Renal pelvis (tissue), 4 donors: ENCODE results near the gene PEPD. TPM values are rescaled to one million over a fixed set of nuclear protein-coding genes. Genes with fewer than 3 reads are reported as not detected.

Source experiments
- DNase-seq: peaks from one replicate; pipeline ENCODE4 v3.0.0-alpha.2; 2013
- polyA plus RNA-seq, 3 donors: library from polyadenylated mRNA; unstranded; fragments of 120-200 nt; gene quantifications; one replicate each; pipeline ENCODE4 v1.2.1, GENCODE V29; 2013; ENCODE audit not compliant: insufficient read length in 3 of 3

PEPD gene
- polyA plus RNA-seq, 3 donors = 105 to 120 (median 116) TPM

DNA sequence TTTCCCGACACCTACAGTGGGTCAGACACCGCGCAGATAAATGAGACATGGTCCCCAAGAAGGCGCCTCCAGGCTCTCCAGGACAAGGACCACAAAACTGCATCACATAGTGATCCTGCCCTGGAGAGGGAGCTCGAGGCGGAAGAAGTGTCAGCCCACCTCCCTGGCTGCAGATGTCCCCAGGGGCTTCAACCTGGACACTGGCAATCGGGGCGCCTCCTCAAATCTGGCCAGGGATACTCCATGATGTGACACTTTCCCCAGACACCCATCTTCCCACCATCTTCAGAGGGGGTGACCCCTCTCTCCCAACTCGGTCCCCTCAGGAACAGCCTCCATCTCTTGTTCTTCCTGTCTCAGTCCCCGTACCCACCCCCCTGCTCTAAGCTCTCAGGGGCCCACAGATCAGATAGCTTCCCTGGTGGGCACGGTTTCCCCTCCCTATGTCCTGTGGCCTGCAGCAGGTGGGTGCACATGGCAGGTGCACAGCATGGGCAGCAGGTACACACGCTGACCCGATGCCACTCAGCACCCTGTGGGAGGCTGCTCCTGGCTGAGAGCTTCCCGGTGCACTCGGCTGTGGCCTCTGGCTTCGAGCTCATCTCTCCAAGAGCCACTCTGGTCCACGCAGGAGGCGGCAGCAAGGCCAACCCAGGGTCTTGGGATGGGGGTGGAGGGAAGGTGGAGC is 61.2 kb downstream of the PEPD start:
- DNase-seq = no peak

DNA sequence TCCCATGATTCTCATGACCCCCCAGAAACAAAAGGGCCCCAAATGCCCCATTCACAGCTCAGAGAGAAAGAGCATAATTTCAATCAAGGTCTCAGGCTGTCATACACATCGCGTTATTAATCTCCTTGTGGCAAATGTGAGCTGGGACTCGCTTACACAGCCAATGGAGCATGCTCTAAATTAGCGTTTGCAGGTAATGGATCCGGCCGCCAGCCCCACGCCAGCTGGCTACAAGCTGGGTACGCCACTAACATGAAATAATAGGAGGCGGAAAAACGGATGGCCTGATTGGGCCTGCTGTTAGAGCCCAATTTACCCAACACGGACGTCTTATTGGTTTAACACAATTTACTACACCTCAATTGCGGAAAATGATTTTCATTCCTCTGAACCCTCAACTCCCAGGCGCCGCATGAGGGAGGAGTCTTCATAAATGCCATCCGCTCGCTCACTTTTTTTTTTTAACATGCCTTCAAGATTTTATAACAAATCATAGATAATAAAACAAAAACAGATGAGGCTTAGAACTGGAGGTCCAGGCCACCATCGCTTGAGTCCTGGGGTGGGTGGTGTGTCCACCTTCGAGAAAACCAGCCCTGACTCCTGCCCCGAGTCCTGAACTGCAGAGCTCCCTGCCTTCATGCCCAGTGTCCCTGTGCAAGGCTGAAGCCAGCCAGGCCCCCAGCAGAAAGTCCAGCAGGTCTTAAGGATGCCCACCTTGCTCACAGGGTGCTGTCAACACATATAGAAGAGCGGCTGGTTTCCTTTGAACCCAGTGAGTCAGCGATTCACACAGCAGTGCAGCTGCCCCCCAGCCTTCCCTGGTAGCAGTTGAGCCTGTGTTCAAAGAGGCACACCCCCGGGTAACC is 62.1 kb downstream of the PEPD start:
- no peak for DNase-seq

DNA sequence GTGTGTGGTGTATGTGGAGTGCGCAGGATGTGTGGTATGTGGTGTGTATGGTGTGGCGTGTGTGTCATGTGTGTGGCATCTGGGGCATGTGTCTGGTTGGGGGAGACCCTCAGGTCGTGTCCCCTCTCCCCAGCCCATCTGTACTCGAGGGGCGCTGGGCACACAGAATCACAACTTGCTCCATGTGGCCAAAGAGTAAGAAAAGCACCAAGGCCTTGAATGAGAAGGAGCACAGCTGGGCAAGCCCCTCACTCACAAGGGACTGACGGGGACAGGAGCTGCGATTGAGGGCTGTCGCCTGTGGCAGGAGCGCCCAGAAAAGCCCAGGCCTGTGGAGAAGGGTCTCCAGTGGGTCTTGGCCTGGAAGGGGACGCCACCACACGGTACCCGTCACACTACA is 62.8 kb downstream of the PEPD start:
- DNase-seq = no peak

DNA sequence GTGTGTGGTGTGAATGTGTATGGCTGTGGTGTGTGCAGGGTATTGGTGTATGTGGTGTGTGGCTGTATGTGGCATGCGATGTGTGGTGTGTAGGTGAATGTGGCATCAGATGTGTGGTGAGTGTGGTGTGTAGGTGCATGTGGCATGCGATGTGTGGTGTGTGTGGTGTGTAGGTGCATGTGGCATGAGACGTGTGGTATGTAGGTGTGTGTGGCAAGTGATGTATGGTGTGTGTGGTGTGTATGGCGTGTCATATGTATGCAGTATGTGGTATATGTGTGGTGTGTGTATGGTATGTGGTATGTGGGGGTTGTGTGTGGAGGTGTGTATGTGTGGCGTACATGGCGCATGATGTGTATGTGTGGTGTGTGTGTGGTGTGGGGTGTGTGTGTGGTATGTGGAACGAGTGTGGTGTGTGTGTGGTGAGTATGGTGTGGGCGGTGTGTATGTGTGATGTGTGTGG is 63.4 kb downstream of the PEPD start:
- no peak for DNase-seq

DNA sequence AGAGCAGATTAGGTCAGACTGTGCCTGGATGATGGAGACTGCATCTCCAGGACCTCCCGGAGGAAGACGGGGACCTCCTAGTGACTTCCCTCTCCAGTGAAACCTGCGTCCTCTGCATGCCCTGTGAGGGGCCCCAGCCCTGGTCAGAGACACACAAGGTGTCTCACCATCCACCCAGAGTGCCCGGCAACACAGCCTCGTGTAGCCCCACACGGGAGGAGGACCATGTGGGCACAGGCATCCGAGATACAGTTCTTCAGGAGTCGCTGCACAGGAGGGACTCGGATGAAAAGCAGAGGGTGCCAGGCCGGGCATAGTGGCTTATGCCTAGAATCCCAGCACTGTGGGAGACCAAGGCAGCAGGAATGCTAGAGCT is 64.8 kb downstream of the PEPD start:
- no peak for DNase-seq

DNA sequence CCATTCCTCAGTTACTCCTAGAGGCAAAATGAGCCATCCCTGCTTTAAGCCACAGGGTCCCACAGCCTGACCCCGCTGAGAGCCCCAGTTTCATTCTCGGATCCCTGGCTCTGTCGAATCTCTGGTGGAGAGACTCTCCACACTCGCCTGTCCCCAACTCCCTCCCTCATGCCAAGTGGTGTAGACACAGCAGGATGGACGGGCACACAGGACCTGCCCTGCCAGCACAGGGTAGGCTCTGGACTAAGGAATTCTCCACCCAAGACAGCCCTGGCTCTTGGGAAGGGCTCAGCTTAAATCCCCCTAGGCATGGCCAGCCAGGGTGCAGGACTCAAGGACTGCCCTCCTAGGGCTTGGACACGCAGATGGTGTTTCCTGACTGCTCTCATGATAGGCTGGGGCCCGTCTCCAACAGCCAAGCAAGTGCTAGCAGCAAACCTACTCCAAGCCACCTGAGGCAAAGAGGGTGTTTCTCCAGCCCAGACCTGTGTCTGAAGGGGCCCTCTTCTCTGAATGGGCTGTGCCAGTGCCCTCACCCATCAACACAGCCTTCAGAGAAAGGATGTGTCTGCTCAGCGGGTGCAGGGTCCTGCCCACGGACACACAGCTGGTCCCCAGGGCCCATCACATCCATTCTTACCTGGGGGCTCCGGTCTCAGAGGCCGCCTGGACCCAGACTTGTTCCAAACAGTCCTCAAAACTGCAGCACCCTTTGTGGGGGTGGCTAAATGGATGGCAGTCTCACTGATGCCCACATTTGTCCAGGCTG is 65.3 kb downstream of the PEPD start:
- no peak for DNase-seq

DNA sequence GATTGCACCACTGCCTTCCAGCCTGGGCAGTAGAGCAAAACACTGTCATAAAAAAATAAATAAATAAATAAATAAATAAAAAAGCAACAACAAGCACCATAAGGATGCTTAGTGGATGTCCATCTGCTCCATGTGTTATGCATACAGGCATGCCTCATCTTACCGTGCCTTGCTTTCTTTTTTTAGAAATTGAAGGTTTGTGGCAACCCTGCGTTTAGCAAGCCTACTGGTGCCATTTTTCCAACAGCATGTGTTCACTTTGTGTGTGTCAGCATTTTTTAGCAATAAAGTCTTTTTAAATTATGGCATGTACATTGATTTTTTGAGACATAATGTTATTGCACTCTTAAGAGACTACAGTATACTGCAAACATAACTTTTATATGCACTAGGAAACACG is 68.3 kb downstream of the PEPD start:
- no peak for DNase-seq

DNA sequence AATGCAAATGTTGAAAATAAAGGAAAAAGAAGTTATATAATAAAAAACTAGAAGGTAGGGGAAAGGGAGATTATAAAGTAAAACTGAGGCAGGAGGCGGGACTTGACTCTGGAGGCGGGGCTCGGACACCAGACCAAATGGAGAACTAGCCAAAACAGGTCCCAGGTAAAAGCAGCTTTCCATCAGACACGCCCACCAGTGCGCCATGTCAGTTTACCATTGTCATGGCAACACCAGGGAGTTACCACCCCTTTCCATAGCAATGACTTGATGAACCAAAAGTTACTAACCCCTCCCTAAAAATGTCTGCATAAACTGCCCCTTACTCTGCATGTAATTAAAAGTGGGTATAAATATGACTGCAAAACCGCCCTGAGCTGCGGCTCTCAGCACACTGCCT is 70.9 kb downstream of the PEPD start:
- no peak for DNase-seq

DNA sequence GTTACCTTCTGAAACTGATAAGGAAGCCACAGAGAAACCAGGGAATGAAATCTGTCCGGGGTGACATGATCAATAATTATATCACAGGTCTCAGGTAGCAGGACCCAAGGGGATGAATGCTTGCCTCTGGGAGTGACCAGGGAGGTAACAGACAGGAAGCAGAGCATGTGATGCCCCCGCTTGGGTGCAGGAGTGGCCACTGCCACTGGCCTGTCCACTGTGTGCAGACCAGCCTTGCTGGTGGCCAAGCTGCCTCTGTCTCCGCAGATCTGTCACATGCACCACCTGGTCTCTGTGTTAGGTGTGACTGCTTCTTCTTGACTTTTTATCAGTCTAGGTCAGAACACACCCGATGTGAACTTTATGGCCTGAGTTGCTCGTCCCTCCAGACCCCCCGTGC is 71.8 kb downstream of the PEPD start:
- no peak for DNase-seq

DNA sequence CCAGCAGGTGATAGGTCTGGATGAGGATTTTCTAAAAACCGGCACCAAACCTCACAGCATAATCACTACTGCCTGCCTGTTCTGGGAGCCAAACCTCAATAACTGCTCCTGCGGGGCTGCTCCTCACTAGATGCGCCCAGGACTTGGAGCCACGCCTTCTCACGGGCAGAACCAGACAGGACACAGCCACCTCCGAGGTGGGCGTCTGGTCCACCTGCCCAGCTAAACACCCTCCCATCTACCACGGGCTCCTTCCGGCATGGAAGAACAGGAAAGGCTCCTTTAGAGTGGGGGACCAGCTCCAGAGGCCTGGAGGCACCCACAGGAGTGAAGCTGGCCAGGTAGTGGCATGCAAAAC is 73.5 kb downstream of the PEPD start:
- no peak for DNase-seq

DNA sequence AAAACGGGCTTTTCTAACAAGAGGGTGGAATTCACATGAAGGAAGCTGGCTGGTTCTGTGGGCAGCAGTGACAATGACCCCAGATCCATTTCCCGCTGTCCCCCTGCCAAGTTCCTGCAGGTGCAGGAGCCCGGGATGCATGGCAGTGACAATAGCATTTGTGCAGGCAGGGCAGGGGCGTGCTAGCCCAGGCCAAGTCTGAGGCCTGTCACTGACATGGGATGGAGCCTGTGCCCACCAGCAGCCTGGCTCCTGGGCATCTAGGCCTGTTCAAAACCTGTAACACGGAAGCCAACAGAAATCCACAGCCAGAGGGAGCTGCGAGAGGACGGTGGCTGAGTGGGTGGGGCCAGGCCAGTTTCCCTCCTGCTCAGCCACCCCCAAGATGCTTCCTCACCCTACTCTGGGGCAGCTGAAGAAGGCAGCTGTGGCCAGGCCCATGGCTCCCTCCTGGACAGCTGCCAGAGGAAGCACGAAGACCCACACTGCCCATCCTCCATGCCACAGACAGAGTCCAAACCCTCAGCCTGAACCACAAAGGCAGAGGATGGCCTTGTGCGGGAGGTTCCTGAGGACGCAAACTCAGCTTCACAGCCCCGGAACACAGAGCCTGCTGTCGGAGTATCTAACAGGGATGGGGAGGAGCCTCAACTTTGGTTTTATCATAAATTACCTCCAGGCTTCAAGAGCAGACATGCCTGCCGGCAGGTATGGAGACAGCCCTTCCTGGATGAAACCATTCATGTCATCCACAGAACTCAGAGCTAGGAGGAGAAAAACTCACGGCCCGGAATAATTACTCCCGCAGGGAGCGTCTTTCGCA is 74.0 kb downstream of the PEPD start:
- no peak for DNase-seq

DNA sequence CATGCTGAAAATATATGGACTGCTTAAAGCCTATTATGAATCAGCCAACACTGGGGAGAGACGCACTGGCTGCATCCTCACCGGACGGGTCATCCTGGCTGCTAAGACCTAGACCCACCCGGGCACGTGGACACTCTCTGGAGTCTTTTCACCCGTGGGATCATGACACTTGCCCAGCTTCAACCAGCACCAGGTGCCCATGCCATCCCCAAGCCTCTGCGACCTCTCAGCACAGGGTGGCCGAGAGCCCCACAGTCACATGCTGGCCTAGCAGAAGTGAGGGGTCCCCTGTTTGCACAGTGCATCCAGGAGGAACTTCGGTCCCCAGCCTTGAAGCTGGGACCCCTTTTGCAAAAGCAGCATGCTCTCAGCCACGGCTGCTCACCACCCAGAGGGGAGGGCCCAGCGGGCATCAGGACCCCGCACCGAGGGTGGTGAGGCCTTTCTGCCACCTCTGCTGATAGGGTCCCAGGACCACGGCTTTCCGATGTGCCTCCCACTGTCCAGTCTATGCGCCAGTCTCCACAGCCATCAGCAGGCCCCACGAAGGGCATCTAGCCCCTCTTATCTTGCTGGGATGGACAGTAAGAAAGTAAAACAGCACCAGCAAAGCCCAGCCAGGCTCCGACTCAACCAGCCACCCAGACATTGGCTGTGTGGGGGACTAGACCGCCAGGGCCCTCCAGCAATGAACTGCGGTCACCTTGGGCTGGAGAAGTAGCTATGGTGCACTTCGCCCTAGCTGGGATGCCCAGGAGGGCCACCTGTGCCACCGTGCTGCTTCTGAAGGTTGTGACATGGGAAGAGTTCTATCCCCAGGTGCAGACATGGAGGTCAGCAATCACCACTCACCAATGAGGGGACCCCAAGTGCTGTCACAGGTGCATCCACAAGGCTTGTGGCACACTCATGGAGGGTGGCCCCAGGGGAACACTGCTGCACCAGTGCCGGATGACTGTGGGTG is 75.0 kb downstream of the PEPD start:
- DNase-seq = no peak

DNA sequence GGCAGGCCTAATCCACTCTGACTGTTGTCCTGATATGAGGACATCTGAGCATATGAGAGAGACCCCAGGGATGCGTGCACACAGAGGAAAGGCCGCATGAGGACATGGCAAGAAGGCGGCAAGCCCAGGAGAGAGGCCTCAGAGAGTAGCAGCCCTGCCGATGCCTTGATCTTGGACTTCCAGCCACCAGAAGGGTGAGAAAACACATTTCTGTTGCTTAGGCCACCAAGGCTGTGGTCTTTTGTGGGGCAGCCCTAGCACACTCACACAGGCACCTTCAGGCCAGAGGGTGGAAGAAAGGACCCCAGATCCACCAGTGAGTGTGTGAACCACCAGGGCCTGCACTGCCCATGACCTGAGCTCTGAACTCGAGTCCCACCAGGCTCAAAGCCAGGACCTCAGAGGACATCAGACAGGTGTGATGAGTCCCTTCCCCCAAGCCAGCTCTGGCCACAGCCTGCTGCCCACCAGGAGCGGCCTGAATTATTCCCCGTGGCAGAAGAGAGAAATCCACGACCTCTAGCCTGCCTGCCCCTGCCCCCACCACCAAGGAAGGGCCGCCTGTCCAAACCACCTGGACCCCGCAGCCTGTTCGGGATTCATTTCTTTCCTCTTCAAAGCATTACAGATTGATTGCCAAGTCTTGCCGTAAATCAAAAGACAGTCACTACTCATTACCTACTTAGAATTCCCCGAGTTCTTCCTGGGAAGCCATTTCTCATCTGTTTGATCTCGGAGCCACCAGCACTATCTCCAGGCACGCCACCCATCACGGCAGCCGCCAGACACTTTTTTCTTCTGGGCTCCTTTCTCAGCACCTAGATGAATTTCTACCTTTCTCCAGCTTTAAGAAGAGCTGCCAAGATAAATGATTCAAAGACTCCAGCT is 75.9 kb downstream of the PEPD start:
- no peak for DNase-seq

DNA sequence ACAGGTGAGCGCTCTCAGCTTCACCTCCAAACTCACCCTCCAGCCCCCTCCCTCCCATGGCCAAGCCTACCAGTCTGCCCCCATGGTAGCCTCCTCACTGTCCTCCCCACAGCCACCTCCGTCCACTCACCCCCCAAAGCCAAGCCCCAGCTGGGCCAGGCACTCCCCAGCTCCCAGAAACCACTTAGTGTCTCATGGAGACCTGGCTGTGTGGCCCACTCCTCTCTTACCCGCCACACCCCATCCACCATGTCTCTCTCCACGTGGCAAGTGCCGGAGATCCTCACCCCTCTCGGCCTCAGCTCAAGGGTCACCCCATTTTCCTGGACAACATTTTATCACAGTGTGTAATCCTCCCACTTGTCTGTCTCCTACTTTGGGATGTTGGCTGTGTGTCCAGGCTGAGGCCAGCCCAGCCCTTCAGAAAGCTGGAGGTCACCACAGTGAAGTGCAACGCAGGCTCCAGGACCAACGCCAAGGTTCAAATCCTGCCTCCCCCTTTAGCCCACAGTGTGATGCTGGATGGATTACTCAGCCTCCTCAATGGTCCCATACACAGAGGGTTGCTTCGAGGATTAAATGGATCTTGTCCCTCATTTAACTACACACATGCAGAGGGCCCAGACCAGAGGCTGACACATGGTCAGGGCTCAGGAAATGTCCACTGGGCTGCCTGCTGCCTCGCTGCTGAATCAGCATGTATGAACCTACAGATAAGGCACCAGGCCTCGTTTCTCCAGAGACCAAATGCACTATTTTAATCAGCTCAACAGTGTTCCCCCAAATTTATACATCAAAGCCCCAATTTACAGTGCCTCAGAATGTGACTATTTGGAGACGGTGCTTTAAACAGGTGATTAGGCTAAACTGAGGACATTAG is 76.8 kb downstream of the PEPD start:
- no peak for DNase-seq

DNA sequence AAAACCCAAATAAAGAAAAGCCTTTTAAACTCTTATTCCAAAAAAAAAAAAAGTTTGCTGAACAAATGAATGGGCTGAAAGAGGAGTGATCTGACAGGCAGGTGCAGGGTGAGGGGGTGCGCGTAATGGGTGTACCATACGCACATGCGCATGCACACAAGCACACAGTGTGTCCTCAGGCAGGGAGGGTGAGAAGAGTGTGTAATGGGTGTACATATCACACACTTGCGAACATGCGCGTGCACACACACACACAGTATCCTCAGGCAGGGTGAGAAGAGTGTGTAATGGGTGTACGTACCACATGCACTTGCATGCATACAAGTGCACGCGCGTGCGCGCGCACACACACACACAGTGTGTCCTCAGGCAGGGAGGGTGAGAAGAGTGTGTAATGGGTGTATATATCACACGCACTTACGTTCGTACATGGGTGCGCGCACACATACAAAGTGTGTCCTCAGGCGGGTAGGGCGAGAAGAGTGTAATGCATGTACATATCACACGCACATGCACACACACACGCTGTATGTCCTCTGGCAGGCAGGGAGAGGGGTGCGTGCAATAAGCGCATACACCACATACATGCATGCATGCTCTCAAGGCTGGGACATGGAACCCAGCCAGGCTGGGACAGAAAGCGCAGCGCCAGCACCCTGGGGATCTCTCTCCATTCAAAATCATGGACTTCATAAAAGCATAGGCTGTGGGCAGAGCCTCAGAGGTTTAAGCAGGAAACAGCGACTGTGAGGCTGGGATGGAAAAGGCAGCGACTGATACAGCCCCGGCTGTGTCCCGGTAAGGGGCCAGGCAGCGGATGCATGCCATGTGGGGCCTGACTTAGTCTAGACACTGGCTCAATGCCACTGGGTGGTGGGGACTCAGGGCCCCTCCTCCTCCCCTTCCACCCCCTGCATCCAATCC is 77.7 kb downstream of the PEPD start:
- no peak for DNase-seq

DNA sequence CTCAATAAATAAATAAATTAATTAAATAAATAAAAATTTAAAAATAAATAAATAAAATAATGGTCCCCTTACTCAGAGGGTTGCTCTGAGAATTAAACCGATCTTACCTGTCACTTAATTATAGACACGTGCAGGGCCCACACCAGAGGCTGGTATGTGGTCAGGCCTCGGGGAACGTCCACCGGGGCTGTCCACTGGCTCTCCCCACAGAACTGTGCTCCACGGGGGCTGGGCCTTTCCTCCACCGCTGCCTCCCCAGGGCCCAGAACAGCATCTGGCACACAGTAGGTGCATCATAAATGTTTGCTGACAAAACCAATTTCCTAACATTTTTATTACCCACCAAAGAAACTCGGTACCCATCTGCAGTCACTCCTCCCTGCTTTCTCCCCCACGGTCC is 78.9 kb downstream of the PEPD start:
- no peak for DNase-seq

DNA sequence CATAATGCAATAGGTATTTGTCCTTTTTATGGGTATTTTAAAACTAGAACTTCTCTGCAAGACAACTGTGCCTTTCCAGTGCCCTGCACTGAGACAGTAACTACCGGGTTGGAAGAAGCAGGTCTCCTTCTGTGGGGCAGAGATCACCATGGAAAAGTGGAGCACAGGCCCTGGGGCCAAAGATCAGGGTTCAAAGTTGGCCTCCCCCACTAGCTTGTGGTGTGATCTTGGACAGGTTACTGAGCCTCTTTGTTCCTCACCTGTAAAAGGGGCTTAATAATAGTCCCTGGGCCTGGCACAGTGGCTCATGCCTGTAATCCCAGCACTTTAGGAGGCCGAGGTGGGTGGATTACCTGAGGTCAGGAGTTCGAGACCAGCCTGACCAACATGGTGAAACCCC is 79.8 kb downstream of the PEPD start:
- DNase-seq = no peak
